Occipital lobe (tissue), 2 donors: ENCODE measurements around the gene ANXA4. TPM values are rescaled to one million over a fixed set of nuclear protein-coding genes. Genes with fewer than 3 reads are reported as not detected.
"Not testable (repeated sequence)": the region's sequence is repeated elsewhere in the genome, so short reads cannot be mapped to it uniquely, and the experiment has no call there.

ENCODE experiments used
- DNase-seq: peaks from one replicate; lab custom pipeline; 2025; lab: John Stamatoyannopoulos, UW
- total RNA-seq: library from RNA; depleted of rRNA; stranded (reverse); fragments of >200 nt; gene quantifications from one replicate; pipeline ENCODE4 v1.2.3, GENCODE V29; 2014

ANXA4 gene
- total RNA-seq, 1 donor from 2014 or later, result 3.4 TPM

- no peak for DNase-seq
Observed at GRCh38 chr2:69804416-69804815, 62.5 kb downstream of the ANXA4 start.

GRCh38 chr2:69805887-69806286, 64.0 kb downstream of the ANXA4 start:
- no peak for DNase-seq

- DNase-seq, result no peak
Observed at GRCh38 chr2:69807821-69808540, 66.0 kb downstream of the ANXA4 start.

GRCh38 chr2:69810550-69810949, 68.6 kb downstream of the ANXA4 start:
- no peak for DNase-seq

- peak; percentile 57 for DNase-seq
Observed at GRCh38 chr2:69811018-69811417, 69.1 kb downstream of the ANXA4 start.

- DNase-seq, result no peak
Observed at GRCh38 chr2:69811591-69811990, 69.7 kb downstream of the ANXA4 start.

GRCh38 chr2:69815717-69816116, 73.8 kb downstream of the ANXA4 start:
- DNase-seq, result no peak

GRCh38 chr2:69816923-69817542, 75.1 kb downstream of the ANXA4 start:
- peak; percentile 52 for DNase-seq

GRCh38 chr2:69817729-69818501, 76.0 kb downstream of the ANXA4 start:
- no peak for DNase-seq

GRCh38 chr2:69827796-69828540, 86.0 kb downstream of the ANXA4 start:
- no peak for DNase-seq

GRCh38 chr2:69828938-69829255, 87.0 kb downstream of the ANXA4 start:
- DNase-seq, result no peak

- DNase-seq, result peak; percentile 94
Observed at GRCh38 chr2:69829256-69830044, 87.5 kb downstream of the ANXA4 start, which contains the start of gene GMCL1. Gene GMCL1, plus strand, starts transcription at chr2:69829660. Its CDS starts 233 bp downstream, at chr2:69829893.

- no peak for DNase-seq
Observed at GRCh38 chr2:69830045-69830905, 88.3 kb downstream of the ANXA4 start.

GRCh38 chr2:69830906-69831241, 88.9 kb downstream of the ANXA4 start:
- not testable (repeated sequence) for DNase-seq

GRCh38 chr2:69831354-69831905, 89.5 kb downstream of the ANXA4 start:
- DNase-seq, result no peak

GRCh38 chr2:69833752-69834151, 91.8 kb downstream of the ANXA4 start:
- DNase-seq, result no peak

GRCh38 chr2:69835666-69836065, 93.7 kb downstream of the ANXA4 start:
- DNase-seq, result no peak

GRCh38 chr2:69836316-69836715, 94.4 kb downstream of the ANXA4 start:
- DNase-seq, result no peak

- no peak for DNase-seq
Observed at GRCh38 chr2:69837533-69837932, 95.6 kb downstream of the ANXA4 start.

GRCh38 chr2:69843993-69844392, 102.1 kb downstream of the ANXA4 start:
- DNase-seq, result no peak
